Liver (tissue), 9 donors: ENCODE results near the gene HP. TPM values are rescaled to one million over a fixed set of nuclear protein-coding genes. Genes with fewer than 3 reads are reported as not detected.

Source experiments
- DNase-seq: peaks from one replicate; pipeline ENCODE4 v3.0.0-alpha.2; 2017; ENCODE audit warnings: low spot score
- H3K27ac ChIP-seq, 2 donors: one replicate each; pipeline ENCODE4 v1.7.0; 2013; ENCODE audit warnings: inconsistent platforms in 2 of 2, low read length in 2 of 2, control low read depth in 1 of 2, low read depth in 1 of 2, mild to moderate bottlenecking in 1 of 2
- H3K27me3 ChIP-seq, 4 donors: one replicate each; pipeline versions ENCODE4 v1.6.1 to v1.7.0; 2013; ENCODE audit warnings: low read length in 3 of 4, inconsistent platforms in 1 of 4, mild to moderate bottlenecking in 1 of 4, moderate library complexity in 1 of 4; ENCODE audit not compliant: control insufficient read depth in 4 of 4, insufficient read depth in 4 of 4
- H3K36me3 ChIP-seq, 4 donors: one replicate each; pipeline versions ENCODE4 v1.6.1 to v1.7.0; 2013; ENCODE audit warnings: low read length in 3 of 4, mild to moderate bottlenecking in 3 of 4, low read depth in 1 of 4, moderate library complexity in 1 of 4; ENCODE audit not compliant: control insufficient read depth in 4 of 4, insufficient read depth in 3 of 4
- H3K4me1 ChIP-seq, 4 donors: one replicate each; pipeline versions ENCODE4 v1.6.1 to v1.7.0; 2013; ENCODE audit warnings: low read length in 3 of 4, mild to moderate bottlenecking in 3 of 4, moderate library complexity in 1 of 4; ENCODE audit not compliant: control insufficient read depth in 4 of 4, insufficient read depth in 4 of 4
- H3K4me3 ChIP-seq, 3 donors: one replicate each; pipeline versions ENCODE4 v1.6.1 to v1.7.0; 2013; ENCODE audit warnings: low read length in 3 of 3, control low read depth in 1 of 3, low read depth in 1 of 3, mild to moderate bottlenecking in 1 of 3
- H3K9ac ChIP-seq, 2 donors: one replicate each; pipeline ENCODE4 v1.7.0; 2013; ENCODE audit warnings: low read length in 2 of 2, mild to moderate bottlenecking in 2 of 2, moderate library complexity in 2 of 2, control low read depth in 1 of 2, low read depth in 1 of 2
- H3K9me3 ChIP-seq, 4 donors: one replicate each; pipeline versions ENCODE4 v1.6.1 to v1.7.0; 2013; ENCODE audit warnings: low read length in 3 of 4; ENCODE audit not compliant: control insufficient read depth in 4 of 4
- ATF3 ChIP-seq: IDR thresholded peaks from 2 replicates; pipeline ENCODE4 v1.6.1; 2016; ENCODE audit warnings: antibody characterized with exemption
- CTCF ChIP-seq: fragments of 150-350 bp; IDR thresholded peaks from 2 replicates; pipeline ENCODE4 v1.5.1; 2017; ENCODE audit warnings: improper control_type of control experiment, low read depth, low read length; ENCODE audit not compliant: missing input control
- EGR1 ChIP-seq, 2 donors: IDR thresholded peaks; 2 replicates each; pipeline ENCODE4 v1.6.1; 2016 to 2018; ENCODE audit warnings: antibody characterized with exemption in 2 of 2, low read depth in 2 of 2
- FOXA1 ChIP-seq: IDR thresholded peaks from 2 replicates; pipeline ENCODE4 v1.6.1; 2016; ENCODE audit warnings: antibody characterized with exemption
- FOXA2 ChIP-seq: IDR thresholded peaks from 2 replicates; pipeline ENCODE4 v1.6.1; 2016; ENCODE audit warnings: antibody characterized with exemption
- GABPA ChIP-seq, 2 donors: IDR thresholded peaks in 1 of 2; conservative IDR thresholded peaks in 1 of 2; 2 replicates each; pipeline ENCODE4 v1.6.1; 2016; ENCODE audit warnings: antibody characterized with exemption in 2 of 2, mild to moderate bottlenecking in 1 of 2, moderate library complexity in 1 of 2
- HNF4A ChIP-seq, 2 donors: conservative IDR thresholded peaks; 2 replicates each; pipeline ENCODE4 v1.6.1; 2016; ENCODE audit warnings: antibody characterized with exemption in 2 of 2, mild to moderate bottlenecking in 2 of 2
- HNF4G ChIP-seq: IDR thresholded peaks from 2 replicates; pipeline ENCODE4 v1.6.1; 2016; ENCODE audit warnings: antibody characterized with exemption
- JUND ChIP-seq, 2 donors: IDR thresholded peaks; 2 replicates each; pipeline ENCODE4 v1.6.1; 2016; ENCODE audit warnings: antibody characterized with exemption in 2 of 2
- MAX ChIP-seq: IDR thresholded peaks from 2 replicates; pipeline ENCODE4 v1.6.1; 2016; ENCODE audit warnings: antibody characterized with exemption
- NR2F2 ChIP-seq: IDR thresholded peaks from 2 replicates; pipeline ENCODE4 v1.6.1; 2016; ENCODE audit warnings: antibody characterized with exemption
- RAD21 ChIP-seq, 2 donors: IDR thresholded peaks; 2 replicates each; pipeline ENCODE4 v1.6.1; 2016; ENCODE audit warnings: antibody characterized with exemption in 2 of 2, mild to moderate bottlenecking in 2 of 2
- REST ChIP-seq: IDR thresholded peaks from 2 replicates; pipeline ENCODE4 v1.6.1; 2016; ENCODE audit warnings: antibody characterized with exemption, mild to moderate bottlenecking
- RXRA ChIP-seq, 2 donors: IDR thresholded peaks; 2 replicates each; pipeline ENCODE4 v1.6.1; 2017 to 2018; ENCODE audit warnings: antibody characterized with exemption in 2 of 2, mild to moderate bottlenecking in 1 of 2
- SP1 ChIP-seq: IDR thresholded peaks from 2 replicates; pipeline ENCODE4 v1.6.1; 2018; ENCODE audit warnings: antibody characterized with exemption, mild to moderate bottlenecking
- TAF1 ChIP-seq: conservative IDR thresholded peaks from 2 replicates; pipeline ENCODE4 v1.6.1; 2016; ENCODE audit warnings: antibody characterized with exemption, mild to moderate bottlenecking
- YY1 ChIP-seq: IDR thresholded peaks from 2 replicates; pipeline ENCODE4 v1.6.1; 2016; ENCODE audit warnings: antibody characterized with exemption, mild to moderate bottlenecking
- ZBTB33 ChIP-seq: IDR thresholded peaks from 2 replicates; pipeline ENCODE4 v1.6.1; 2016; ENCODE audit warnings: antibody characterized with exemption
- WGBS: extraction: QIAGEN DNeasy Blood & Tissue Kit; methylation state at CpG from one replicate; pipeline ENCODE4 v1.1.7; 2013; 5-methylcytosine and 5-hydroxymethylcytosine counted together
- polyA plus RNA-seq, 2 donors: library from polyadenylated mRNA; stranded (reverse) in 1 of 2; unstranded in 1 of 2; fragments of 200-250 nt in 1 of 2; fragments of >200 nt in 1 of 2; fragmentation: Nextera tagmentation in 1 of 2; extraction: Ambion mirVana in 1 of 2; gene quantifications; one replicate each; pipeline versions ENCODE4 v1.2.1 to v1.2.3, GENCODE V29; 2013 to 2015
- total RNA-seq, 2 donors: library from RNA; depleted of rRNA; stranded (reverse); fragments of >200 nt; gene quantifications; one replicate each; pipeline ENCODE4 v1.2.3, GENCODE V29; 2014
- donor health status: healthy.
- donor health status: healthy.
- donor health status: healthy.
- donor health status: healthy.
- donor health status: healthy.

The HP gene
- total and polyA plus RNA-seq, 4 donors, result 13,922 to 117,679 (median 53,485) TPM

GRCh38 chr16:72014675-72015074, 39.6 kb upstream of the HP start:
- TF ChIP-seq HNF4G (no peak), HNF4A (conservative IDR thresholded peaks at IDR 0.05) (no peak), EGR1 (IDR thresholded peaks at IDR 0.05; ENCODE audit: low read depth in 2 of 2) (no peak), JUND (IDR thresholded peaks at IDR 0.05) (no peak), ZBTB33 (no peak), YY1 (no peak), ATF3 (no peak), RXRA (IDR thresholded peaks at IDR 0.05) (no peak), MAX (no peak), SP1 (no peak), TAF1 (no peak), GABPA (IDR thresholded peaks at IDR 0.05 in 1 of 2, conservative IDR thresholded peaks at IDR 0.05 in 1 of 2) (no peak), NR2F2 (no peak), FOXA2 (no peak), REST (no peak), CTCF (no peak), FOXA1 (no peak), RAD21 (IDR thresholded peaks at IDR 0.05) (no peak)
- WGBS, result 38% methylated on average over 8 of the region's 8 CpGs
- Histone ChIP-seq H3K36me3 (peaks cover 0 to 11% (median 6%) of the 10 kb centered on the region in 4 donors), H3K27ac (peak overlapping the region; percentile 86 to 88), H3K9me3 (no peaks in the 10 kb centered on the region), H3K4me3 (peak overlapping the region; percentile 61 to 97 (median 95)), H3K27me3 (no peaks in the 10 kb centered on the region), H3K4me1 (peaks cover 8 to 48% (median 26%) of the 10 kb centered on the region in 4 donors), H3K9ac (peak overlapping the region; percentile 90 to 93)
- no peak for DNase-seq
